Thyroid gland (tissue), 4 donors: ENCODE data around the gene TOM1L2.

ENCODE experiments used
- CTCF ChIP-seq, 6 experiments: fragments of 200-600 bp in 3 of 6; fragments of 450-650 bp in 3 of 6; sonication (generic) in 3 of 6; IDR thresholded peaks; one replicate each; pipeline ENCODE4 v1.5.1; 2016 to 2019; ENCODE audit warnings: antibody characterized with exemption in 6 of 6, mild to moderate bottlenecking in 2 of 6, inconsistent platforms in 1 of 6, moderate library complexity in 1 of 6
- POLR2A ChIP-seq, 2 donors: fragments of 450-650 bp; IDR thresholded peaks; one replicate each; pipeline ENCODE4 v1.6.1; 2017; ENCODE audit warnings: antibody characterized with exemption in 2 of 2, mild to moderate bottlenecking in 2 of 2, moderate library complexity in 1 of 2

- TF ChIP-seq POLR2A (IDR thresholded peaks at IDR 0.05) = peak in 1 of 2 donors; percentile 47
- TF ChIP-seq CTCF (IDR thresholded peaks at IDR 0.05) = peak in 1 of 6 experiments; percentile 4
These were observed 134.8 kb downstream of the TOM1L2 start for GRCh38 chr17:17837380-17837821.
